GM23338 (cell line): ENCODE measurements around the gene CCL15.

Source experiments
- EZH2 ChIP-seq: fragments of 200-600 bp; sonication (generic); IDR thresholded peaks from one replicate; pipeline ENCODE4 v1.8.0; 2017; ENCODE audit warnings: antibody characterized with exemption, mild to moderate bottlenecking, low read depth; ENCODE audit not compliant: unreplicated experiment
- EZH2phosphoT487 ChIP-seq: fragments of 200-600 bp; sonication (generic); IDR thresholded peaks from one replicate; pipeline ENCODE4 v1.8.1; 2018; ENCODE audit warnings: antibody characterized with exemption; ENCODE audit not compliant: unreplicated experiment
- POLR2AphosphoS5 ChIP-seq: IDR thresholded peaks from 2 replicates; pipeline ENCODE4 v1.6.1; 2016; ENCODE audit warnings: antibody characterized with exemption, low read depth
- STAT1 ChIP-seq: IDR thresholded peaks from one replicate; pipeline ENCODE4 v1.6.1; 2016; ENCODE audit warnings: antibody characterized with exemption; ENCODE audit not compliant: unreplicated experiment
- TF ChIP-seq, protein P1 (sequence below), 2 experiments: fragments of 200-600 bp in 1 of 2; sonication (generic) in 1 of 2; conservative IDR thresholded peaks; 2 replicates each; pipeline versions ENCODE4 v1.5.1 to v1.6.1; 2016 to 2017; ENCODE audit warnings: antibody characterized with exemption in 2 of 2, low read depth in 2 of 2, mild to moderate bottlenecking in 2 of 2, moderate library complexity in 1 of 2
- TF ChIP-seq, protein P2 (sequence below): IDR thresholded peaks from one replicate; pipeline ENCODE4 v1.6.1; 2018; ENCODE audit warnings: antibody characterized with exemption; ENCODE audit not compliant: unreplicated experiment

DNA sequence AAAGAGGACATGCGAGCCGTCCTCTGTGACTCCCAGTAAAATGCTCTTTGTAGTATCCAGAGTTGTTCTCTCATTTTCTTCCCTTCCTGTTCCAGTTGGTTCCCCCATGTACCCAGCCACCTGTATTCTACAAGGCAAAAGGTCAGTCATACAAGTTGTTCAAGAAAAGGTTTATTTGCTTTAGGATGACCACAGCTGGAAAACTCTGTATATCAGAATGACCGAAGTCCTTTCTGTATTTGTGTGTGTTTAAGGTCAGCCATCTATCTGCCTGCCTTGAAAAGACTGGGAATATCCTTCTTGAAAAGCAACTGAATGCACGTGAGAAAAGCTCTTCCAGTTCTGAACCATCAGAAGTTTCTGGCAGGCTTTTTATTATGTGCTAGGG lies 28.4 kb downstream of the CCL15 start:
- TF ChIP-seq, protein P1, sequence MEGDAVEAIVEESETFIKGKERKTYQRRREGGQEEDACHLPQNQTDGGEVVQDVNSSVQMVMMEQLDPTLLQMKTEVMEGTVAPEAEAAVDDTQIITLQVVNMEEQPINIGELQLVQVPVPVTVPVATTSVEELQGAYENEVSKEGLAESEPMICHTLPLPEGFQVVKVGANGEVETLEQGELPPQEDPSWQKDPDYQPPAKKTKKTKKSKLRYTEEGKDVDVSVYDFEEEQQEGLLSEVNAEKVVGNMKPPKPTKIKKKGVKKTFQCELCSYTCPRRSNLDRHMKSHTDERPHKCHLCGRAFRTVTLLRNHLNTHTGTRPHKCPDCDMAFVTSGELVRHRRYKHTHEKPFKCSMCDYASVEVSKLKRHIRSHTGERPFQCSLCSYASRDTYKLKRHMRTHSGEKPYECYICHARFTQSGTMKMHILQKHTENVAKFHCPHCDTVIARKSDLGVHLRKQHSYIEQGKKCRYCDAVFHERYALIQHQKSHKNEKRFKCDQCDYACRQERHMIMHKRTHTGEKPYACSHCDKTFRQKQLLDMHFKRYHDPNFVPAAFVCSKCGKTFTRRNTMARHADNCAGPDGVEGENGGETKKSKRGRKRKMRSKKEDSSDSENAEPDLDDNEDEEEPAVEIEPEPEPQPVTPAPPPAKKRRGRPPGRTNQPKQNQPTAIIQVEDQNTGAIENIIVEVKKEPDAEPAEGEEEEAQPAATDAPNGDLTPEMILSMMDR (conservative IDR thresholded peaks at IDR 0.05; ENCODE audit: low read depth in 2 of 2): no peak
- TF ChIP-seq EZH2 (no peak), POLR2AphosphoS5 (no peak), EZH2phosphoT487 (no peak), STAT1 (no peak)
- TF ChIP-seq, protein P2, sequence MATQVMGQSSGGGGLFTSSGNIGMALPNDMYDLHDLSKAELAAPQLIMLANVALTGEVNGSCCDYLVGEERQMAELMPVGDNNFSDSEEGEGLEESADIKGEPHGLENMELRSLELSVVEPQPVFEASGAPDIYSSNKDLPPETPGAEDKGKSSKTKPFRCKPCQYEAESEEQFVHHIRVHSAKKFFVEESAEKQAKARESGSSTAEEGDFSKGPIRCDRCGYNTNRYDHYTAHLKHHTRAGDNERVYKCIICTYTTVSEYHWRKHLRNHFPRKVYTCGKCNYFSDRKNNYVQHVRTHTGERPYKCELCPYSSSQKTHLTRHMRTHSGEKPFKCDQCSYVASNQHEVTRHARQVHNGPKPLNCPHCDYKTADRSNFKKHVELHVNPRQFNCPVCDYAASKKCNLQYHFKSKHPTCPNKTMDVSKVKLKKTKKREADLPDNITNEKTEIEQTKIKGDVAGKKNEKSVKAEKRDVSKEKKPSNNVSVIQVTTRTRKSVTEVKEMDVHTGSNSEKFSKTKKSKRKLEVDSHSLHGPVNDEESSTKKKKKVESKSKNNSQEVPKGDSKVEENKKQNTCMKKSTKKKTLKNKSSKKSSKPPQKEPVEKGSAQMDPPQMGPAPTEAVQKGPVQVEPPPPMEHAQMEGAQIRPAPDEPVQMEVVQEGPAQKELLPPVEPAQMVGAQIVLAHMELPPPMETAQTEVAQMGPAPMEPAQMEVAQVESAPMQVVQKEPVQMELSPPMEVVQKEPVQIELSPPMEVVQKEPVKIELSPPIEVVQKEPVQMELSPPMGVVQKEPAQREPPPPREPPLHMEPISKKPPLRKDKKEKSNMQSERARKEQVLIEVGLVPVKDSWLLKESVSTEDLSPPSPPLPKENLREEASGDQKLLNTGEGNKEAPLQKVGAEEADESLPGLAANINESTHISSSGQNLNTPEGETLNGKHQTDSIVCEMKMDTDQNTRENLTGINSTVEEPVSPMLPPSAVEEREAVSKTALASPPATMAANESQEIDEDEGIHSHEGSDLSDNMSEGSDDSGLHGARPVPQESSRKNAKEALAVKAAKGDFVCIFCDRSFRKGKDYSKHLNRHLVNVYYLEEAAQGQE: no peak
